ENCODE measurements around the gene CAPN11. TPM values are rescaled to one million over a fixed set of nuclear protein-coding genes. Genes with fewer than 3 reads are reported as not detected.

CAPN11 gene
- total RNA-seq, 4 donors from 2014 or later: 0.72 to 1.1 (median 0.89) TPM

DNA sequence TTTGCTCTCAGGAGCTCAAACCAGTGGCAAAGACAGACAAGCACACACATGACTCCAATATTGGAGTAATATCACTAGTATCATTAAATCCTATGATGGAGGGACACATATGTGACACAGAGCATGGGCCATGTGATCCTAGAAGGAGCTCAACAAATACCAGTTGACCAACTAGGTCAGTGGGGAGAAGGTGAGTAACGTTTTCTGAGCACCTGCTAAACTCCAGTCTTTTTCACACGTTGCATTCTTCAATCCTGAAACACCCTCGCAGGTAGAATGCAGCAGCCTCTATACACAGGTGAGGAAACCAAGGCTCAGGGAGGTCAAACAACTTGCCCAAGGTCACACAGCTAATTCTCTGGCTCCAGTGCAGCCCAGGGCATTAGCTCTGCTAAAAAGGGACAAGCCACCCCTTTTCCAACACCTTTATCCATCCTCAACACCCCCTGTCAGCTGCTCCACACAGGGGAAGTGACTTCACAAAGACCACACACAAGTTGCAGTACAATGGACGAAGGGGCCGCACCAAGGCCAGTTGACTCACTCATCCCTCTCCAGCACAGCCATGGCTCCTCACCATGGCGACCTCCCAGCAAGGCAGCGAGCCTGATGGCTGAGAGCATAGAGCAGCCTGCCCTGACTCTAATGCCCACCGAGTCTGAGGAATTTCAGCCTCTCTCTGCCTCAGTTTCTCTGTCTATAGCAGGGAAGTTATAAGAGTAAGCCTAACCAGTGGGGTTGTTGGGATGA, 4.4 kb downstream of the CAPN11 start:
- WGBS, 2 donors: 80 to 88% methylated on average over 8 of the region's 8 CpGs
- no peak for DNase-seq (ENCODE audit: low spot score in 2 of 2)
- H3K4me3 ChIP-seq (ENCODE audit: low read depth, poor library complexity, severe bottlenecking): no peak overlapping the region
- intact Hi-C loops (cut with DNase I; ENCODE audit: low total_unique reads): no loop called here
- TF ChIP-seq POLR2A (IDR thresholded peaks at IDR 0.05): no peak
- TF ChIP-seq, protein P1, sequence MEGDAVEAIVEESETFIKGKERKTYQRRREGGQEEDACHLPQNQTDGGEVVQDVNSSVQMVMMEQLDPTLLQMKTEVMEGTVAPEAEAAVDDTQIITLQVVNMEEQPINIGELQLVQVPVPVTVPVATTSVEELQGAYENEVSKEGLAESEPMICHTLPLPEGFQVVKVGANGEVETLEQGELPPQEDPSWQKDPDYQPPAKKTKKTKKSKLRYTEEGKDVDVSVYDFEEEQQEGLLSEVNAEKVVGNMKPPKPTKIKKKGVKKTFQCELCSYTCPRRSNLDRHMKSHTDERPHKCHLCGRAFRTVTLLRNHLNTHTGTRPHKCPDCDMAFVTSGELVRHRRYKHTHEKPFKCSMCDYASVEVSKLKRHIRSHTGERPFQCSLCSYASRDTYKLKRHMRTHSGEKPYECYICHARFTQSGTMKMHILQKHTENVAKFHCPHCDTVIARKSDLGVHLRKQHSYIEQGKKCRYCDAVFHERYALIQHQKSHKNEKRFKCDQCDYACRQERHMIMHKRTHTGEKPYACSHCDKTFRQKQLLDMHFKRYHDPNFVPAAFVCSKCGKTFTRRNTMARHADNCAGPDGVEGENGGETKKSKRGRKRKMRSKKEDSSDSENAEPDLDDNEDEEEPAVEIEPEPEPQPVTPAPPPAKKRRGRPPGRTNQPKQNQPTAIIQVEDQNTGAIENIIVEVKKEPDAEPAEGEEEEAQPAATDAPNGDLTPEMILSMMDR (IDR thresholded peaks at IDR 0.05): no peak

- no peak overlapping the region for H3K4me3 ChIP-seq (ENCODE audit: low read depth, poor library complexity, severe bottlenecking)
- intact Hi-C loops (cut with DNase I; ENCODE audit: low total_unique reads): no loop called here
- DNase-seq (ENCODE audit: low spot score in 2 of 2): no peak
- TF ChIP-seq, protein P1 (IDR thresholded peaks at IDR 0.05): no peak
- TF ChIP-seq POLR2A (IDR thresholded peaks at IDR 0.05): no peak
- 74 to 75% methylated on average over 7 of the region's 7 CpGs for WGBS, 2 donors
Measured at GRCh38 chr6:44166116-44166515, 7.5 kb downstream of the CAPN11 start.

DNA sequence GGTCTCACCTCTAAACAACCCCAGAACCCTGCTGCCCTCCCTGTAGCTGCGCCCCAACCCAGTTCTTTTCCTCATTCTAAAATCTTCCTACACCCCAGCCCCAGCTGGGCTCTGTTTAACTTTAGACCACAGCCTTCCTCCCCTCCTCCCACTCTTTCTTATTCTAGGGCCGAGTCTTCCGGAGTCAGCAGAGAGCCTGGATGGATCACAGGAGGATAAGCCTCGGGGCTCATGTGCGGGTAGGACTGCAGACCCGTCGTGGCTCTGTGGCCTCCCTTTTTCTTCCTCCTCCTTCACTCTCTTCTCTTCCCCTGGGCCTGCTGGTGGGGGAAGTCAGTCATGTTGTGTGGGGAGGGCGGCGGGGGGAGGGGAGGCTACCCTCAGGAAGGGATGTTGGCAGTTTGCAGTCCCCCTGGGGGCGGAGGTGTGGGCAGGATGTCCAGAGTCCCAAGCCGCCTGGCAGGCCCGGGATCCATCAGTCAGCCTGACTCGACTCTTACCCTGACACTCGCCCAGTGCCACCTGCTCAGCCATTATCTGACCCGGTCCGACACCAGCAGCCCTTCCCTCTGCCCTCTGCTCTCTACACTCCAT, 8.1 kb downstream of the CAPN11 start:
- no peak for DNase-seq (ENCODE audit: low spot score in 2 of 2)
- 55 to 66% methylated on average over 16 of the region's 16 CpGs for WGBS, 2 donors
- intact Hi-C loops (cut with DNase I; ENCODE audit: low total_unique reads): no loop called here
- TF ChIP-seq, protein P1 (IDR thresholded peaks at IDR 0.05): no peak
- no peak for TF ChIP-seq POLR2A (IDR thresholded peaks at IDR 0.05)
- H3K4me3 ChIP-seq (ENCODE audit: low read depth, poor library complexity, severe bottlenecking): no peak overlapping the region

- no peak overlapping the region for H3K4me3 ChIP-seq (ENCODE audit: low read depth, poor library complexity, severe bottlenecking)
- intact Hi-C loops (cut with DNase I; ENCODE audit: low total_unique reads): no loop called here
- TF ChIP-seq, protein P1 (IDR thresholded peaks at IDR 0.05): no peak
- TF ChIP-seq POLR2A (IDR thresholded peaks at IDR 0.05): no peak
- no peak for DNase-seq (ENCODE audit: low spot score in 2 of 2)
- 96 to 100% methylated on average over 1 of the region's 1 CpG for WGBS, 2 donors
Measured at GRCh38 chr6:44167567-44167966, 8.9 kb downstream of the CAPN11 start.

DNA sequence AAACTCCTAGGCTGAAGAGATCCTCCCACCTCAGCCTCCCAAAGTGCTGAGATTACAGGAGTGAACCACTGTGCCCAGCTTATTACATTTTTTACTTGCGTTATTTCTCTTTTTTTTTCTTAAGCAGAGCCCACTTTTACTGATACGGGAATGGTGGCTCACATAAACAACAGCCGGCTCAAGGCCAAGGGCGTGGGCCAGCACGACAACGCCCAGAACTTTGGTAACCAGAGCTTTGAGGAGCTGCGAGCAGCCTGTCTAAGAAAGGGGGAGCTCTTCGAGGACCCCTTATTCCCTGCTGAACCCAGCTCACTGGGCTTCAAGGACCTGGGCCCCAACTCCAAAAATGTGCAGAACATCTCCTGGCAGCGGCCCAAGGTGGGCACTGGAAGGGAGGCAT, 10.5 kb downstream of the CAPN11 start:
- TF ChIP-seq, protein P1 (IDR thresholded peaks at IDR 0.05): no peak
- no peak for TF ChIP-seq POLR2A (IDR thresholded peaks at IDR 0.05)
- DNase-seq (ENCODE audit: low spot score in 2 of 2): peak in 1 of 2 donors; percentile 58
- intact Hi-C loops (cut with DNase I; ENCODE audit: low total_unique reads): no loop called here
- WGBS, 2 donors: 35% methylated on average over 9 of the region's 9 CpGs
- H3K4me3 ChIP-seq (ENCODE audit: low read depth, poor library complexity, severe bottlenecking): no peak overlapping the region
